GM19455 (cell line): ENCODE results near the gene MYBL2.
"Not testable (repeated sequence)": the region's sequence is repeated elsewhere in the genome, so short reads cannot be mapped to it uniquely, and the experiment has no call there.

ENCODE experiments used
- ATAC-seq: cut with Tn5 transposase; IDR thresholded peaks from one replicate; pipeline ENCODE4 v1.9.1; 2021; ENCODE audit not compliant: unreplicated experiment

The MYBL2 gene

GRCh38 chr20:43666376-43667328, at the start of gene MYBL2:
MYBL2 (plus strand) TSS chr20:43667114; CDS start chr20:43667284, 170 bp downstream.
- peak; percentile 77 for ATAC-seq

GRCh38 chr20:43631598-43631997, 35.3 kb upstream of the MYBL2 start:
- ATAC-seq = no peak

- ATAC-seq = no peak
These were observed 30.5 kb upstream of the MYBL2 start for GRCh38 chr20:43636429-43636828.

- no peak for ATAC-seq
These were observed 24.4 kb upstream of the MYBL2 start for GRCh38 chr20:43642548-43642947.

DNA sequence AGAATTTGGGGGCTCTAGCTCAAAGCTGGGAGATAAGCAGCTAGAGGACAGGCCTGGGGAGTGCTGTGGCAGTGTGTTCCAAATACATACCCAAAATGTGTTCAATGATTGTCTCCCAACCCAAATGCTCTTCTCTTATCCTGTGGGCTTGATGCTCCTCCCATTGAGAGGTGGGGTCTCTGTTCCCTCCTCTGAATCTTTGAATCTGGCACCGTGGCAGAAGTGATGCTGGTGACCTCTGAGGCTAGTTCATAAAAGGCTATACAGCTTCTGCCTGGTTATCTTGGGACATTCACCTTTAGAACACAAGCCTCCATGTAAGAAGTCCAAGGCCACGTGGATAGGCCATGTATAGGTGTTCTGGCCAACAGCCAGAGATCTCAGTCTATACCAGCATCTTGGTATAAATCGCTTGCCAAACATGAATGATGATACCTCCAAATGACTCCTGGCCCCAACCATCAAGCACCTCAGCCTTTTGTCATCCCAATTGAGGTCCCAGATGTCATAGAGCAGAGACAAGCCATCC, 15.9 kb upstream of the MYBL2 start:
- ATAC-seq = no peak

- ATAC-seq = not testable (repeated sequence)
These were observed 15.2 kb upstream of the MYBL2 start for GRCh38 chr20:43651650-43652184.

- no peak for ATAC-seq
These were observed 12.9 kb upstream of the MYBL2 start for GRCh38 chr20:43653966-43654365.

- ATAC-seq = not testable (repeated sequence)
These were observed 11.7 kb upstream of the MYBL2 start for GRCh38 chr20:43655176-43655575.

DNA sequence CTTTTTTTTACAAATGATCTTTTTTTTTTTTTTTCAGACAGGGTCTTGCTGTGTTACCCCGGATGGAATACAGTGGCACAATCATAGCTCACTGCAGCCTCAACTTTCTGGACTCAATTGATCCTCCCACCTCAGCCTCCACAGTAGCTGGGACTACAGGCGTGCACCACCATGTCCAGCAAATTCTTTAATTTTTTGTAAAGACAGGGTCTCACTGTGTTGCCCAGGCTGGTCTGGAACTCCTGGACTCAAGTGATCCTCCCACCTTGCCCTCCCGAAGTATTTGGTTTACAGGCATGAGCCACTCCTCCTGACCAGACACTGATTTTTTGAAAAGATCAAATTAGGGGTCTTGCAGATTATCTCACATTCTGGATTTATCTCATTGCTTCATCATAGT, 11.0 kb upstream of the MYBL2 start:
- no peak for ATAC-seq

- ATAC-seq = peak; percentile 17
These were observed 8.7 kb upstream of the MYBL2 start for GRCh38 chr20:43658069-43658722.

DNA sequence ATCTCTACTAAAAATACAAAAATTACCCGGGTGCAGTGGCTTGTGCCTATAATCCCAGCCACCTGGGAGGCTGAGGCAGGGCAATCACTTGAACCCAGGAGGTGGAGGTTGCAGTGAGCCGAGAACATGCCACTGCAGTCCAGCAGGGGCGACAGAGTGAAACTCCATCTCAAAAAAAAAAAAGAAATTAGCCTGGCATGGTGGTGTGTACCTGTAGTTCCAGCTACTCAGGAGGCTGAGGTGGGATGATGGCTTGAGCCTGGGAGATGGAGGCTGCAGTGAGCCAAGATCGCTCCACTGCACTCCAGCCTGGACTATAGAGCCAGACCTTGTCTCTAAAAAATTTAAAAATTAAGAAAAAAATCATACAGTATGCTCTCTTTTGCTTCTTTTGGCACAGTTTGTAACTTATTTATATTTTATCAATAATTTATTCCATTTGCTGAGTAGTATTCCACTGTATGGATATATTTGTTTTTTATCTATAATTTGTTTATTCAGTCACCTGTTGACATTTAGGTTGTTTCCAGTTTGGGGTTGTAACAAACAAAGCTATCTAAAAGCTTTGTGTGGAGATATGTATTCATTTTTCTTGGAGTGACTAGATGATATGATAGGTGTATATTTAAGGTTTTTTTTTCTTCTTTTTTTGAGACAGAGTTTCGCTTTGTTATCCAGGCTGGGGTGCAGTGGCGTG, 8.0 kb upstream of the MYBL2 start:
- no peak for ATAC-seq

- ATAC-seq = no peak
These were observed 3.8 kb upstream of the MYBL2 start for GRCh38 chr20:43662943-43663655.

GRCh38 chr20:43665466-43666176, 1.3 kb upstream of the MYBL2 start:
- no peak for ATAC-seq

GRCh38 chr20:43667341-43668132, 623 bp downstream of the MYBL2 start:
- ATAC-seq = peak; percentile 24

DNA sequence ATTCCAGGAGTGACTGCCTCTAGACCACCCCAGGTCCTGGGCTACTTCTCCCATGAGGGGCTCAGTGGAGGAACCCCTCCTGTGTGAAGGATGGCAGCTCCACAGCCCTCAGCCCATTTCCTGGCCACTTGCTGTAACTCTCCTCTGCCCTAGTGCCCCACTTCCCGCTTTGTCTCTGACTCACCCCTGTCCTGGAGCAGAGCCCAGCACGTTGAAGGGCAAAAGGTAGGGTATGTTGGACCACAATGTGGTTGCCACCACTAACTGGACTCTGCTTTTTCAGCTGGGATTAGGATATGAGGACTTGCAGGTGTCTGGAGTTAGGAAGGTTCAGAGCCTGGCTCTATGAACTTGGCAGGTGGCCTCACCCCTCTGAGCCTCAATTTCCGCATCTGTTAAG, 2.4 kb downstream of the MYBL2 start:
- no peak for ATAC-seq

DNA sequence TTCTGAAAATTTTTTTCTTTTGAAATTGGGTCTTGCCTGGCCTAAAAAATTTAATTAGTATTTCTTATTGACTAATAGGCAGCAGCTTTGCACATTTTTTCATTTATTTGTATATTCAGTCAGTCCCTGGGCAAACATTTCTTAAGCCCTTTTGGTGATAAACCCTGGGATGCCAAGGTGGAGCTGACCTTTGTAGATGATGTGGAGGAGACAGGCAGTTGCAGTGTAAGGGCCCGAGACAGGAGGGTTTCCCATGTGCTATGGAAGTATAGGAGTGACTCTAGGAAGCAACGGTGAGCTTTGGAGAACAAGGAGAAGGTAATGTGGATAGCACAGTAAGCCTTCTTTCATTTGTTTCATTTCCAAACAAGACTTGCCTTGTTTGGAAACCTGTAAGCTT, 3.5 kb downstream of the MYBL2 start:
- ATAC-seq = no peak

DNA sequence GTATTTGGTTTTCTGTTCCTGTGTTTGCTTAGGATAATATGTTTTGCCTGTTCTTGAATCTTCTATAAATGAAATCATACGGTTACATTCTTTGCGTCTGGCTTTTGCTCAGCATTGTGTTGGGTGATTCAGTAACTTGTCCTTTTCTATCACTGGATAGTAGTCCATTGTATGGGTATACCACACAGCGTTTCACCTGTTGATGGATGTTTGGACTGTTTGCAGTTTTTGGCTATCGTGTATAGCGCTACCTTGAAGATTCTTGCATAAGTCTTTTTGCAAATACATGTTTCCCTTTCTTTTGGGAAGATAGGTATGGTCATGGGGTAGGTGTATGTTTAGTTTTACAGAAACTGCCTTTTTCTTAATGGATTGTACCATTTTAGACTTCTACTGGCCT, 9.5 kb downstream of the MYBL2 start:
- no peak for ATAC-seq

GRCh38 chr20:43680981-43681380, 14.1 kb downstream of the MYBL2 start:
- no peak for ATAC-seq

DNA sequence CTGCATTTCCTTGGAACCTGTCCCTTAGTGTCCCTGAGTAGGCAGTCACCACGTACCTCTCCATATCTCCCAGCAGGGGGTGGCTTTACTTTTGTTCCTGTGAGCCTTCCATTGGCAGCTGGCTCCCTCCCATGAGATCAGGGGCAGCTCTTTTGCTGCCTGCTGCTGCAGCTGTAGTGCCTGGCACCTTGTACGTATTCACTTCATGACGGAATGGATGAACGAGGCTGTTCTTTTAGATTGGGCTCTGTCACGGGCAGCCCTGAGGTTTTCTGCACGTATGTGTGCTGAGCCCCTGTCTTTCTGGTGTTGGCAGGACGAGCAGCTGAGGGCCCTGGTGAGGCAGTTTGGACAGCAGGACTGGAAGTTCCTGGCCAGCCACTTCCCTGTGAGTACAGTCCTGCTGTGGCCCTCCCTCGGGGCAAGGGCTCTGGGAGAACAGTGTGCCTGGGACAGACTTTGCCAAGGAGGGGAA, 14.6 kb downstream of the MYBL2 start:
- peak; percentile 11 for ATAC-seq
